ENCODE measurements around the gene SPDYE1.

DNA sequence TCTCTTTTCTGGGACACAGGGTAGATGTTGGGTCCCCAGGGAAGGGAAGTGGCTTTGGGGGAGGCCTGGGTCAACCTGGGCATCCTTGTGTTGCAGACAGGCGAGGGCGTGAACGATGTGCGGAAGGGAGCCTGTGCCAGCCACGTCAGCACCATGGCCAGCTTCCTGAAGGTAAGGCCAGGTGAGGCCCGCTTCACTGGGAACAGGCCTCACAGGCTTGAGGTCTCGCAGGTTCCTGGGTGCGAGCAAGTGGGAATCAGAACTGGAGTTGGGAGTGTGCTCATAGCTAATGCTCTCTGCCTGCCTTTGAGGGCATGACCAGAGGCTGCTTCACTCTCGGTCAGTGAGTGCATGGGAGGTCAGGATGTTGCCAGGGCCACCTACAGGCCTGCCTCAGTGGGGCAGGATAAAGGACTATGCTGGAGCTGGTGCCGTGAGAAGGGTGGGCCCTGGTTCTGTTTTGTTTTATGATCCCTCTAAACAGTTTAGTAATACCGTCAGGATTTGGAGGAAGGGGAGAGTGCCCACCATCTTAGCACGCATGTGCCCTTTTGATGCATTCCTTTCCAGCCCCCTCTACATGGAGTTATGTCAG, 55.2 kb downstream of the SPDYE1 start:
- TF ChIP-seq, protein P1, sequence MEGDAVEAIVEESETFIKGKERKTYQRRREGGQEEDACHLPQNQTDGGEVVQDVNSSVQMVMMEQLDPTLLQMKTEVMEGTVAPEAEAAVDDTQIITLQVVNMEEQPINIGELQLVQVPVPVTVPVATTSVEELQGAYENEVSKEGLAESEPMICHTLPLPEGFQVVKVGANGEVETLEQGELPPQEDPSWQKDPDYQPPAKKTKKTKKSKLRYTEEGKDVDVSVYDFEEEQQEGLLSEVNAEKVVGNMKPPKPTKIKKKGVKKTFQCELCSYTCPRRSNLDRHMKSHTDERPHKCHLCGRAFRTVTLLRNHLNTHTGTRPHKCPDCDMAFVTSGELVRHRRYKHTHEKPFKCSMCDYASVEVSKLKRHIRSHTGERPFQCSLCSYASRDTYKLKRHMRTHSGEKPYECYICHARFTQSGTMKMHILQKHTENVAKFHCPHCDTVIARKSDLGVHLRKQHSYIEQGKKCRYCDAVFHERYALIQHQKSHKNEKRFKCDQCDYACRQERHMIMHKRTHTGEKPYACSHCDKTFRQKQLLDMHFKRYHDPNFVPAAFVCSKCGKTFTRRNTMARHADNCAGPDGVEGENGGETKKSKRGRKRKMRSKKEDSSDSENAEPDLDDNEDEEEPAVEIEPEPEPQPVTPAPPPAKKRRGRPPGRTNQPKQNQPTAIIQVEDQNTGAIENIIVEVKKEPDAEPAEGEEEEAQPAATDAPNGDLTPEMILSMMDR (IDR thresholded peaks at IDR 0.05; ENCODE audit: low read depth, low read length, missing input control): no peak
- TF ChIP-seq JUND (IDR thresholded peaks at IDR 0.05) (no peak), TAF1 (conservative IDR thresholded peaks at IDR 0.05) (no peak), HNF4A (conservative IDR thresholded peaks at IDR 0.05) (no peak), EGR1 (IDR thresholded peaks at IDR 0.05; ENCODE audit: low read depth in 2 of 2) (no peak), MAX (IDR thresholded peaks at IDR 0.05) (no peak), HNF4G (IDR thresholded peaks at IDR 0.05) (no peak), GABPA (IDR thresholded peaks at IDR 0.05 in 1 of 2, conservative IDR thresholded peaks at IDR 0.05 in 1 of 2) (no peak)
- TF ChIP-seq, protein P2, sequence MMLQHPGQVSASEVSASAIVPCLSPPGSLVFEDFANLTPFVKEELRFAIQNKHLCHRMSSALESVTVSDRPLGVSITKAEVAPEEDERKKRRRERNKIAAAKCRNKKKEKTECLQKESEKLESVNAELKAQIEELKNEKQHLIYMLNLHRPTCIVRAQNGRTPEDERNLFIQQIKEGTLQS (IDR thresholded peaks at IDR 0.05): no peak
